Peyer's patch (tissue), 4 donors: ENCODE measurements around the gene PRKCH. TPM values are rescaled to one million over a fixed set of nuclear protein-coding genes. Genes with fewer than 3 reads are reported as not detected.

ENCODE experiments used
- DNase-seq, 3 donors: peaks; one replicate each; pipeline ENCODE4 v3.0.0-alpha.2; 2017 to 2019
- H3K27ac ChIP-seq, 4 donors: fragments of 200-600 bp; sonication (generic); one replicate each; pipeline ENCODE4 v1.5.1; 2016 to 2019
- H3K27me3 ChIP-seq, 2 donors: fragments of 200-600 bp; sonication (generic); one replicate each; pipeline ENCODE4 v1.5.1; 2019
- H3K36me3 ChIP-seq, 3 donors: fragments of 200-600 bp; sonication (generic); one replicate each; pipeline ENCODE4 v1.5.1; 2016 to 2019
- H3K4me1 ChIP-seq, 4 donors: fragments of 200-600 bp; sonication (generic); one replicate each; pipeline ENCODE4 v1.5.1; 2016 to 2019
- H3K4me3 ChIP-seq, 4 donors: fragments of 200-600 bp; sonication (generic); 1 replicate in 3 of 4; 2 replicates in 1 of 4; pipeline ENCODE4 v1.5.1; 2016 to 2019; ENCODE audit warnings: mild to moderate bottlenecking in 1 of 4
- H3K9me3 ChIP-seq, 4 donors: fragments of 200-600 bp; sonication (generic); one replicate each; pipeline ENCODE4 v1.5.1; 2016 to 2019; ENCODE audit warnings: mild to moderate bottlenecking in 1 of 4
- POLR2A ChIP-seq, 2 donors: fragments of 450-650 bp; IDR thresholded peaks; one replicate each; pipeline ENCODE4 v1.5.1; 2017; ENCODE audit warnings: antibody characterized with exemption in 2 of 2, mild to moderate bottlenecking in 2 of 2, moderate library complexity in 2 of 2
- total RNA-seq, 4 donors: library from RNA; depleted of rRNA; stranded (reverse); fragments of >200 nt; gene quantifications; one replicate each; pipeline ENCODE4 v1.1.0, GENCODE V29; 2016
- TF ChIP-seq, protein P1 (sequence below), 6 experiments: fragments of 450-650 bp in 4 of 6; fragments of 200-600 bp in 2 of 6; sonication (generic) in 1 of 6; IDR thresholded peaks; one replicate each; pipeline ENCODE4 v1.5.1; 2017 to 2019; ENCODE audit warnings: antibody characterized with exemption in 6 of 6, mild to moderate bottlenecking in 3 of 6, moderate library complexity in 1 of 6

Gene PRKCH
- total RNA-seq, 4 donors from 2014 or later, result 32.5 to 64.2 (median 53.0) TPM

- no peak for DNase-seq
- H3K27ac ChIP-seq, result no peak overlapping the region
- H3K27me3 ChIP-seq, result no peaks in the 10 kb centered on the region
- H3K4me3 ChIP-seq, result no peak overlapping the region
- no peaks in the 10 kb centered on the region for H3K4me1 ChIP-seq
- H3K36me3 ChIP-seq, result no peaks in the 10 kb centered on the region
- H3K9me3 ChIP-seq, result no peaks in the 10 kb centered on the region
- TF ChIP-seq POLR2A (IDR thresholded peaks at IDR 0.05), result no peak
- TF ChIP-seq, protein P1, sequence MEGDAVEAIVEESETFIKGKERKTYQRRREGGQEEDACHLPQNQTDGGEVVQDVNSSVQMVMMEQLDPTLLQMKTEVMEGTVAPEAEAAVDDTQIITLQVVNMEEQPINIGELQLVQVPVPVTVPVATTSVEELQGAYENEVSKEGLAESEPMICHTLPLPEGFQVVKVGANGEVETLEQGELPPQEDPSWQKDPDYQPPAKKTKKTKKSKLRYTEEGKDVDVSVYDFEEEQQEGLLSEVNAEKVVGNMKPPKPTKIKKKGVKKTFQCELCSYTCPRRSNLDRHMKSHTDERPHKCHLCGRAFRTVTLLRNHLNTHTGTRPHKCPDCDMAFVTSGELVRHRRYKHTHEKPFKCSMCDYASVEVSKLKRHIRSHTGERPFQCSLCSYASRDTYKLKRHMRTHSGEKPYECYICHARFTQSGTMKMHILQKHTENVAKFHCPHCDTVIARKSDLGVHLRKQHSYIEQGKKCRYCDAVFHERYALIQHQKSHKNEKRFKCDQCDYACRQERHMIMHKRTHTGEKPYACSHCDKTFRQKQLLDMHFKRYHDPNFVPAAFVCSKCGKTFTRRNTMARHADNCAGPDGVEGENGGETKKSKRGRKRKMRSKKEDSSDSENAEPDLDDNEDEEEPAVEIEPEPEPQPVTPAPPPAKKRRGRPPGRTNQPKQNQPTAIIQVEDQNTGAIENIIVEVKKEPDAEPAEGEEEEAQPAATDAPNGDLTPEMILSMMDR (IDR thresholded peaks at IDR 0.05), result no peak
Observed at GRCh38 chr14:61392297-61392696, 70.9 kb downstream of the PRKCH start.

- Histone ChIP-seq H3K4me1 (no peaks in the 10 kb centered on the region), H3K27me3 (no peaks in the 10 kb centered on the region), H3K36me3 (no peaks in the 10 kb centered on the region), H3K4me3 (no peak overlapping the region), H3K27ac (no peak overlapping the region), H3K9me3 (no peaks in the 10 kb centered on the region)
- TF ChIP-seq POLR2A (IDR thresholded peaks at IDR 0.05), result no peak
- TF ChIP-seq, protein P1 (IDR thresholded peaks at IDR 0.05), result no peak
- no peak for DNase-seq
Observed at GRCh38 chr14:61394542-61394941, 73.2 kb downstream of the PRKCH start.

DNA sequence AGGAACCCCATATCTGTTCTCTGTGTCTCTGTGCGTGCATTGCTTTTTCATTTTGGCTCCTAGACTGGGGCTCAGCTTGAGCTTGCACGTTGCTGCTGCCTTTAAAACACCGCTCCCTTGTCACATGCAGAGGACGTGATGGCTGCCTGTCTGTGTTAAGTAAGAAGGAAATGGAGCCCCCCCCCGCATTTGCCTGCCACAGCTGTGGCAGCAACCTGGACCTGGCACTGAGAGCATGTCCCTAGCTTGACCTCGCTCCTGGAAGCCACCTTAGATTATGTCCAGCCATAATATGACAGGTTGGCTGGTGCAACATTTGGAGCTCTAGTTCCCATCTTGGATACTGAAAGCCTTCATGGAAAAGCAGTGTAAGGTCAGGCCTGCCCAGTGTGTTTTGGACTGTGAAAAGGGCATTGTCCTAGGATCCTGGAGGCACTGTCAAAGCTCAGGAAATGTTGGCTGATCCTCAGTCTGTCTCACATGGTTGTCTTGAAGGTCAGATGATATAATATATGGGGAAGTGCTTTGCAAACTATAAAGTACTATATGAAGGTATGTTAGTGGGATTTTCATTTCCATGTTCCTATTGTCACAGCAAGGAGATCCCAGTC, 73.8 kb downstream of the PRKCH start:
- TF ChIP-seq, protein P1 (IDR thresholded peaks at IDR 0.05), result no peak
- no peak for TF ChIP-seq POLR2A (IDR thresholded peaks at IDR 0.05)
- DNase-seq, result no peak
- no peaks in the 10 kb centered on the region for H3K9me3 ChIP-seq
- no peak overlapping the region for H3K4me3 ChIP-seq
- no peaks in the 10 kb centered on the region for H3K36me3 ChIP-seq
- no peak overlapping the region for H3K27ac ChIP-seq
- H3K4me1 ChIP-seq, result no peaks in the 10 kb centered on the region
- no peaks in the 10 kb centered on the region for H3K27me3 ChIP-seq

DNA sequence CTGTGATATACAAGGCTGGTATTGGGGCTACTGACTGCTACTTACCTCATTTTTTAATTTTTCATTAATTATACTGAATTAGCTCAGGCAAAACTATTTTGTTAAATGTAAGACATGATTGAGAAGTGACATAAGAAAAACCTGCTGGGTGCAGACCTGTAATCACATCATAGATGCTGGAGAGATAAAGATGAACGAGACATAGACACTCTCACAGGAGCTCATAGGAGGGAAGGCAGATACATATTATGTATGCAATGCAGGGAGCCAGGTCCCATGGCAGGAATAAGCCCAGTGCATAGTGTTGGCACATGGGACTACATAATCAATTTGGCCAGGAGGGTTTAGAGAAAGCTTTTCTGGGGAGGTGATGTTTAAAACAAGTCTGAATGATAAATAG, 74.9 kb downstream of the PRKCH start:
- DNase-seq, result no peak
- Histone ChIP-seq H3K9me3 (no peaks in the 10 kb centered on the region), H3K27ac (no peak overlapping the region), H3K36me3 (no peaks in the 10 kb centered on the region), H3K27me3 (no peaks in the 10 kb centered on the region), H3K4me3 (no peak overlapping the region), H3K4me1 (no peaks in the 10 kb centered on the region)
- TF ChIP-seq POLR2A (IDR thresholded peaks at IDR 0.05), result no peak
- TF ChIP-seq, protein P1 (IDR thresholded peaks at IDR 0.05), result no peak

DNA sequence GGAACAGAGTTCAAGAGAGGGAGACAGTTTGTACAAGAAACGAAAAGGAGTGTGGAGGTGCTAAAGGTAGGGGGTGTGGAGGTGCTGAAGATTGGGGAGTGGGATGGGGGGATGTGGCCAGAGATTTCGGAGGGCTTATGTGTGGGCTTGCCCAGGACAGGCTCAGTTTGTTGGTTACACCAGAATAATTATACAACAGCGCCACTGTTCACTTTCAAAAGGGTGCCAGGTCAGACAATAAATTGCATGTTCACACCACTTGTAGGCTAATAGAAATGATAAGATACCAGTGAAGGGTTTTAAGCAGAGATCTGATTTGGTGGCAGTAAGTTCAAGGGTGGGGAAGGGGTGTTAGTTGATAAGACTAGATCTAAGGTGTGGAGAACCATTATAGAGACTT, 75.3 kb downstream of the PRKCH start:
- DNase-seq, result no peak
- Histone ChIP-seq H3K27me3 (no peaks in the 10 kb centered on the region), H3K4me1 (no peaks in the 10 kb centered on the region), H3K27ac (no peak overlapping the region), H3K36me3 (no peaks in the 10 kb centered on the region), H3K9me3 (no peaks in the 10 kb centered on the region), H3K4me3 (no peak overlapping the region)
- TF ChIP-seq, protein P1 (IDR thresholded peaks at IDR 0.05), result no peak
- TF ChIP-seq POLR2A (IDR thresholded peaks at IDR 0.05), result no peak

- TF ChIP-seq, protein P1 (IDR thresholded peaks at IDR 0.05), result no peak
- TF ChIP-seq POLR2A (IDR thresholded peaks at IDR 0.05), result no peak
- H3K27me3 ChIP-seq, result no peaks in the 10 kb centered on the region
Observed at GRCh38 chr14:61397615-61398014, 76.2 kb downstream of the PRKCH start.

More at GRCh38 chr14:61397615-61398014, 76.2 kb downstream of the PRKCH start:
- Histone ChIP-seq H3K27ac (no peak overlapping the region), H3K9me3 (no peaks in the 10 kb centered on the region), H3K4me3 (no peak overlapping the region), H3K36me3 (no peaks in the 10 kb centered on the region), H3K4me1 (no peaks in the 10 kb centered on the region)
- no peak for DNase-seq
